Measurements from ENCODE around the gene NOS1AP. TPM values are rescaled to one million over a fixed set of nuclear protein-coding genes. Genes with fewer than 3 reads are reported as not detected.

Gene NOS1AP
- total and polyA plus RNA-seq, 9 of the 15 experiments (the other 6 are each of a cell fraction or from before 2014, with no cell fraction given): 0.07 to 1.5 (median 0.22) TPM

DNA sequence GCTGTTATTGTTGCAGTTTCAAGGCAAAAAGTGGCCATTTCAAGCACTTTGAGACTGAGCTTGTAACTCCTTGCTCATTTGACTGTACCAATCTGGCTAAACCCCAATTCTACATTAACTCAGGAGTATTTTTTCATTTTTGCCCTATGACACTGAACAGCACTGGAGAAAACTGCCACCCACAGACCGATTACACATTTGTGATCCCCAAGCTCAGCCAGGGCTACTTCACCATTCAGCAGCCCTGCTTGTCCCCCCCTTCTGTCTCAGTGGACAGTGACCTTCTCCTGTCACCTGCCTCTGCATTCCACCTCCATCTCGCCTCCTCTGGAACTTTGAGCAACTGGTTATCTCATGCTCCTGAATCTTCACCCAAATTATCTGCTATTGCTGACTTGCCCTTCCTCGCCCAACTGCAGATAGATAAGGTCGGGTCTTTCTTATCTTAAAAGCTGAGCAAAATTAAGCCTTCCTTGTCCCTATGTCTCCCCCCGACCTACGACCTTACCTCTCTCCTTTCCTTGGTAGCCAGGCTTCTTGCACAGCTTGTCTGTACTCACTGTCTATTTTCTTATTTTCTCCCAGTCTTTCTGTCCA, 281.9 kb downstream of the NOS1AP start (continued):
- TF ChIP-seq NCOA2 (IDR thresholded peaks at IDR 0.05; ENCODE audit: partially characterized antibody in 2 of 2) (no peak), ZNF57 (CRISPR knock-in tag; IDR thresholded peaks at IDR 0.05) (no peak), MAFF (IDR thresholded peaks at IDR 0.05; ENCODE audit: low read length) (no peak), EZH2 (IDR thresholded peaks at IDR 0.05; ENCODE audit: borderline replicate concordance, low read depth, low read length) (no peak), IRF2 (CRISPR knock-in tag; IDR thresholded peaks at IDR 0.05) (no peak), NFIX (CRISPR knock-in tag; IDR thresholded peaks at IDR 0.05; ENCODE audit: low read depth) (no peak), SIN3A (IDR thresholded peaks at IDR 0.05; ENCODE audit: borderline replicate concordance in 2 of 2, control insufficient read depth in 1 of 2, low read depth in 2 of 2, low read length in 2 of 2) (no peak), FOXA1 (IDR thresholded peaks at IDR 0.05; ENCODE audit: borderline replicate concordance) (no peak), EP400 (IDR thresholded peaks at IDR 0.05) (no peak), BHLHE40 (IDR thresholded peaks at IDR 0.05; ENCODE audit: low read length) (no peak), PHF8 (IDR thresholded peaks at IDR 0.05; ENCODE audit: borderline replicate concordance, low read length) (no peak), SMARCA5 (IDR thresholded peaks at IDR 0.05) (no peak), SRSF9 (IDR thresholded peaks at IDR 0.05; ENCODE audit: borderline replicate concordance, low read depth, low read length) (no peak), FOXK1 (CRISPR knock-in tag; IDR thresholded peaks at IDR 0.05; ENCODE audit: borderline replicate concordance) (no peak), FOXJ2 (tag; IDR thresholded peaks at IDR 0.05) (no peak), MTA1 (IDR thresholded peaks at IDR 0.05; ENCODE audit: borderline replicate concordance) (no peak), ZNF444 (CRISPR knock-in tag; IDR thresholded peaks at IDR 0.05) (no peak), TAF7 (tag; IDR thresholded peaks at IDR 0.05) (no peak)
- TF ChIP-seq, protein P1, sequence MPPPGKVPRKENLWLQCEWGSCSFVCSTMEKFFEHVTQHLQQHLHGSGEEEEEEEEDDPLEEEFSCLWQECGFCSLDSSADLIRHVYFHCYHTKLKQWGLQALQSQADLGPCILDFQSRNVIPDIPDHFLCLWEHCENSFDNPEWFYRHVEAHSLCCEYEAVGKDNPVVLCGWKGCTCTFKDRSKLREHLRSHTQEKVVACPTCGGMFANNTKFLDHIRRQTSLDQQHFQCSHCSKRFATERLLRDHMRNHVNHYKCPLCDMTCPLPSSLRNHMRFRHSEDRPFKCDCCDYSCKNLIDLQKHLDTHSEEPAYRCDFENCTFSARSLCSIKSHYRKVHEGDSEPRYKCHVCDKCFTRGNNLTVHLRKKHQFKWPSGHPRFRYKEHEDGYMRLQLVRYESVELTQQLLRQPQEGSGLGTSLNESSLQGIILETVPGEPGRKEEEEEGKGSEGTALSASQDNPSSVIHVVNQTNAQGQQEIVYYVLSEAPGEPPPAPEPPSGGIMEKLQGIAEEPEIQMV (tag; conservative IDR thresholded peaks at IDR 0.05; ENCODE audit: low read depth): no peak
- TF ChIP-seq, protein P2, sequence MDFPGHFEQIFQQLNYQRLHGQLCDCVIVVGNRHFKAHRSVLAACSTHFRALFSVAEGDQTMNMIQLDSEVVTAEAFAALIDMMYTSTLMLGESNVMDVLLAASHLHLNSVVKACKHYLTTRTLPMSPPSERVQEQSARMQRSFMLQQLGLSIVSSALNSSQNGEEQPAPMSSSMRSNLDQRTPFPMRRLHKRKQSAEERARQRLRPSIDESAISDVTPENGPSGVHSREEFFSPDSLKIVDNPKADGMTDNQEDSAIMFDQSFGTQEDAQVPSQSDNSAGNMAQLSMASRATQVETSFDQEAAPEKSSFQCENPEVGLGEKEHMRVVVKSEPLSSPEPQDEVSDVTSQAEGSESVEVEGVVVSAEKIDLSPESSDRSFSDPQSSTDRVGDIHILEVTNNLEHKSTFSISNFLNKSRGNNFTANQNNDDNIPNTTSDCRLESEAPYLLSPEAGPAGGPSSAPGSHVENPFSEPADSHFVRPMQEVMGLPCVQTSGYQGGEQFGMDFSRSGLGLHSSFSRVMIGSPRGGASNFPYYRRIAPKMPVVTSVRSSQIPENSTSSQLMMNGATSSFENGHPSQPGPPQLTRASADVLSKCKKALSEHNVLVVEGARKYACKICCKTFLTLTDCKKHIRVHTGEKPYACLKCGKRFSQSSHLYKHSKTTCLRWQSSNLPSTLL (IDR thresholded peaks at IDR 0.05): no peak
- TF ChIP-seq, protein P3, sequence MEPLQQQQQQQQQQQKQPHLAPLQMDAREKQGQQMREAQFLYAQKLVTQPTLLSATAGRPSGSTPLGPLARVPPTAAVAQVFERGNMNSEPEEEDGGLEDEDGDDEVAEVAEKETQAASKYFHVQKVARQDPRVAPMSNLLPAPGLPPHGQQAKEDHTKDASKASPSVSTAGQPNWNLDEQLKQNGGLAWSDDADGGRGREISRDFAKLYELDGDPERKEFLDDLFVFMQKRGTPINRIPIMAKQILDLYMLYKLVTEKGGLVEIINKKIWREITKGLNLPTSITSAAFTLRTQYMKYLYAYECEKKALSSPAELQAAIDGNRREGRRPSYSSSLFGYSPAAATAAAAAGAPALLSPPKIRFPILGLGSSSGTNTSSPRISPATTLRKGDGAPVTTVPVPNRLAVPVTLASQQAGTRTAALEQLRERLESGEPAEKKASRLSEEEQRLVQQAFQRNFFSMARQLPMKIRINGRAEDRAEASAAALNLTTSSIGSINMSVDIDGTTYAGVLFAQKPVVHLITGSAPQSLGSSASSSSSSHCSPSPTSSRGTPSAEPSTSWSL (CRISPR knock-in tag; IDR thresholded peaks at IDR 0.05; ENCODE audit: borderline replicate concordance): no peak
- TF ChIP-seq, protein P4, sequence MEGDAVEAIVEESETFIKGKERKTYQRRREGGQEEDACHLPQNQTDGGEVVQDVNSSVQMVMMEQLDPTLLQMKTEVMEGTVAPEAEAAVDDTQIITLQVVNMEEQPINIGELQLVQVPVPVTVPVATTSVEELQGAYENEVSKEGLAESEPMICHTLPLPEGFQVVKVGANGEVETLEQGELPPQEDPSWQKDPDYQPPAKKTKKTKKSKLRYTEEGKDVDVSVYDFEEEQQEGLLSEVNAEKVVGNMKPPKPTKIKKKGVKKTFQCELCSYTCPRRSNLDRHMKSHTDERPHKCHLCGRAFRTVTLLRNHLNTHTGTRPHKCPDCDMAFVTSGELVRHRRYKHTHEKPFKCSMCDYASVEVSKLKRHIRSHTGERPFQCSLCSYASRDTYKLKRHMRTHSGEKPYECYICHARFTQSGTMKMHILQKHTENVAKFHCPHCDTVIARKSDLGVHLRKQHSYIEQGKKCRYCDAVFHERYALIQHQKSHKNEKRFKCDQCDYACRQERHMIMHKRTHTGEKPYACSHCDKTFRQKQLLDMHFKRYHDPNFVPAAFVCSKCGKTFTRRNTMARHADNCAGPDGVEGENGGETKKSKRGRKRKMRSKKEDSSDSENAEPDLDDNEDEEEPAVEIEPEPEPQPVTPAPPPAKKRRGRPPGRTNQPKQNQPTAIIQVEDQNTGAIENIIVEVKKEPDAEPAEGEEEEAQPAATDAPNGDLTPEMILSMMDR (IDR thresholded peaks at IDR 0.05 in 2 of 3, conservative IDR thresholded peaks at IDR 0.05 in 1 of 3; ENCODE audit: insufficient read depth in 2 of 3, low read depth in 1 of 3, low read length in 3 of 3): no peak
